Mesodermal cell (in vitro differentiated cells): ENCODE measurements around the gene FHL1.
"Not testable (repeated sequence)": the region's sequence is repeated elsewhere in the genome, so short reads cannot be mapped to it uniquely, and the experiment has no call there.

ENCODE experiments used
- H3K27ac ChIP-seq: 2 replicates; pipeline ENCODE4 v1.7.0; 2013; ENCODE audit warnings: mild to moderate bottlenecking, low read depth, low read length, moderate library complexity; ENCODE audit not compliant: severe bottlenecking
- H3K36me3 ChIP-seq: 2 replicates; pipeline ENCODE4 v1.7.1; 2013; ENCODE audit warnings: mild to moderate bottlenecking, low read length, moderate library complexity; ENCODE audit not compliant: control insufficient read depth, insufficient read depth
- H3K4me1 ChIP-seq: one replicate; pipeline ENCODE4 v1.7.1; 2013; ENCODE audit warnings: mild to moderate bottlenecking, low read length; ENCODE audit not compliant: insufficient read depth, control insufficient read depth, poor library complexity, severe bottlenecking
- H3K4me3 ChIP-seq: 2 replicates; pipeline ENCODE4 v1.7.0; 2013; ENCODE audit warnings: low read length, control low read depth, mild to moderate bottlenecking; ENCODE audit not compliant: insufficient read depth, poor library complexity, severe bottlenecking; ENCODE audit errors: extremely low read depth
- H3K9me3 ChIP-seq: 2 replicates; pipeline ENCODE4 v1.7.1; 2013; ENCODE audit warnings: mild to moderate bottlenecking, low read length, moderate library complexity; ENCODE audit not compliant: control insufficient read depth
- whole genome bisulfite sequencing, 2 experiments: methylation state at CpG; one replicate each; pipeline ENCODE4 v1.1.5; 2013; ENCODE audit warnings: missing lambda C conversion rate in 2 of 2; ENCODE audit not compliant: insufficient coverage in 2 of 2; 5-methylcytosine and 5-hydroxymethylcytosine counted together

Gene FHL1

DNA sequence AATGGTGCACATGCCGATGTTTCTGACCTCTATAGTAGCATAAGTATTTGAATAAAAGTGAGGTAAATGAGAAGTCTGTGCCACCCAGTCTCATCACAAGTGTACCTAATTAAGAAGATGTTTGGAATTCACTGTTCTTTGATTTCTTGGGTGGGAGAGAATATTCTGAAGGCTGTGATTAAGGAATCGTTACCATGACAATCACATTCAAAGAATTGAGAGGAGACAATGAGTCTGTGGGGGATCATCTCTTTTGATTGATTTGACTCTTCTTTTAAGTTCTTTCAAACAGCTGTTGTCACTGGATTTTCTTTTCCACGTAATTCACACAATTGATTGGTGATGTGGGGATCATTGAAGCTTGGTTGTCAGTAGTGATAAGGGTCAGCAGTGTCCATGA lies 18.1 kb downstream of the FHL1 start:
- 100% methylated on average over 1 of the region's 3 CpGs; no CpG with 5 or more reads in 1 of the 2 experiments for WGBS, 2 experiments
- Histone ChIP-seq H3K4me1 (no peaks in the 10 kb centered on the region), H3K9me3 (no peaks in the 10 kb centered on the region), H3K36me3 (no peaks in the 10 kb centered on the region), H3K4me3 (no peak overlapping the region), H3K27ac (no peak overlapping the region)

DNA sequence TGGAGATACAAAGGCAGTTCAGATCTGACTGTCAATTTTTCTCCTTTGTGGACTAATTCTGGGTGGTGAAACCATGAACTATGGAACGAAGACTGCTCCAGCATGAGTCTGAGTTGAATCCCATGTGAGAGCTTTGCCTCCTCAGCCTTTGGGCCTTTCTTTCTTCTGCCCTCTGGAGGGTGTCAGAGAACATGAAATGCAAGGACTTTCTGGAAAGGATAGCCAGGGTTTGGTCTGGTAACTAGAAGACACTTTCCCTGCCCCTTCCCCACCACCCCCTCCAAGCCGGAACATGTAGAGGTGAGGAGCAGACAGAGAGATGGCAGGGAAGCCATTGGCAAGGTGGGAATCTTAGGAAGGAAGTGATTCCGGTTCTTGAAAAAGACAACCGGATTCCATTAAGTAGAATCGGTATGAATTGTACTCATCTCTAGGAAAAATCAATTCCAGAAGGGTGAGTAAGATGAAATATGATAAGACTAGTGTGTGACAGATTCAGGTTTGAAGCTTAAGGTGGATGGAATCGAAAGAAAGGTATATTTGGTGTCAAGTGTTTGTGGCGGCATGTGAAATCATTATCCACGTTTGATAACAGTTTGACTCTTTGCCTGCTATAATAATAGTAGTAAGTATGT lies 19.0 kb downstream of the FHL1 start:
- Histone ChIP-seq H3K4me3 (no peak overlapping the region), H3K9me3 (no peaks in the 10 kb centered on the region), H3K4me1 (no peaks in the 10 kb centered on the region), H3K27ac (no peak overlapping the region), H3K36me3 (no peaks in the 10 kb centered on the region)
- WGBS, 2 experiments: 85 to 100% methylated on average over 2 to 4 of the region's 8 CpGs

DNA sequence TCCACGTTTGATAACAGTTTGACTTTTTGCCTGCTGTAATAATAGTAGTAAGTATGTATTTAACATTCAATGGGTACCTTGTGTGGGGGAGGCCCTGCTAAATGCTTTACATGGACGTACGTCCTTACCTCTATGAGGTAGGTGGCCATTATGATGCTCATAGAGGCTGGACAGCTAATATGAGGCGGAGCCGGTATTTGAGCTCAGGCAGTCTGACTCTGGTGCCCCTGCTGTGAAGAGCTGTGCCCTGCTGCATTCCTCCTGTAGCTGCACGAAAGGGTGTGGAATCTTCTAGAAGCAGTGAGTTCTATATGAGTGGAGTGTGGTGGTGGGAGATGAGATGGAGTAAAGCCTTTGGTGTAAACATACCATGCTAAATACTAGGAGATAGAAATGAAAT lies 20.7 kb downstream of the FHL1 start:
- WGBS, 2 experiments: 60 to 77% methylated on average over 1 to 5 of the region's 6 CpGs
- H3K9me3 ChIP-seq, H3K4me1 ChIP-seq, H3K36me3 ChIP-seq, H3K27ac ChIP-seq, H3K4me3 ChIP-seq: not testable (repeated sequence)

DNA sequence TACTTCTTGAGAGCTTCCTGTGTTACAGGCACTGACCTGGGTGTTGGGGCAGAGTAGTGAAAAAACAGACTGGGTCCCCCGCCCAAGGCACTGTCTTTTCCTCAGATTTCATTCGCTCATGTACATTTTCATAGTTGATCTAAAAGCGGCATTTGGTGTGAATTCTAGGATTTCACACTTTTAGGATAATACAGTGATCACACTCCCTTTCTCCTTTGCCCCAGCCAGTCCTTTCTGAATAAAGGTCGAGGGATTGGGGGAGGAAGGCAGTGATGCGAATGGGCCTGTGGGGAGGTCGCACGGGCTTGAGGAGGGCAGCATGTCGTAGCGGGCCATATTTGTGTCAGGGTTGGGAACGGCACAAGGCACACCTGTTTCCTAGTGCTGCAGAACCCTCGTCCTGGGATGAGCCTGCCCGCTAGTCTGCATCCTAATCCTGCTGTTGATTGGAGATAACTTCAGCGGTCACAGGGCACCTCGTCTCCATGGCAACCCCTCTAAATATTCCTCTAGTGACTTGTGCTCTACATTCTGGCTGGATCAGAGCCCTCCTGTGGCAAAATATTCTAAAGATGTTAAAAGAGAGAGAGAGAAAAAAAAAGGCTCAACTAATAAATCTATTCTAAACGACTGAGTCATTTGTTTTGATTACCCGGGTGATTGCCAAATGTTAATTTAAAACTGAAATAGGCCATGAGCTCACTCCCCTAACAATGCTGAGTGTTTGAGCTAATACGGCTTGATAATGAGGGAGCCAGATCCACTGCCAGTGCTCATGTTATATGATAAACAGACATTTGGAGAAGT lies 21.8 kb downstream of the FHL1 start:
- no peaks in the 10 kb centered on the region for H3K36me3 ChIP-seq
- peak overlapping the region; percentile 53 for H3K27ac ChIP-seq
- H3K9me3 ChIP-seq: no peaks in the 10 kb centered on the region
- WGBS, 2 experiments: 0% methylated on average over 2 of the region's 17 CpGs; no CpG with 5 or more reads in 1 of the 2 experiments
- no peak overlapping the region for H3K4me3 ChIP-seq
- no peaks in the 10 kb centered on the region for H3K4me1 ChIP-seq

DNA sequence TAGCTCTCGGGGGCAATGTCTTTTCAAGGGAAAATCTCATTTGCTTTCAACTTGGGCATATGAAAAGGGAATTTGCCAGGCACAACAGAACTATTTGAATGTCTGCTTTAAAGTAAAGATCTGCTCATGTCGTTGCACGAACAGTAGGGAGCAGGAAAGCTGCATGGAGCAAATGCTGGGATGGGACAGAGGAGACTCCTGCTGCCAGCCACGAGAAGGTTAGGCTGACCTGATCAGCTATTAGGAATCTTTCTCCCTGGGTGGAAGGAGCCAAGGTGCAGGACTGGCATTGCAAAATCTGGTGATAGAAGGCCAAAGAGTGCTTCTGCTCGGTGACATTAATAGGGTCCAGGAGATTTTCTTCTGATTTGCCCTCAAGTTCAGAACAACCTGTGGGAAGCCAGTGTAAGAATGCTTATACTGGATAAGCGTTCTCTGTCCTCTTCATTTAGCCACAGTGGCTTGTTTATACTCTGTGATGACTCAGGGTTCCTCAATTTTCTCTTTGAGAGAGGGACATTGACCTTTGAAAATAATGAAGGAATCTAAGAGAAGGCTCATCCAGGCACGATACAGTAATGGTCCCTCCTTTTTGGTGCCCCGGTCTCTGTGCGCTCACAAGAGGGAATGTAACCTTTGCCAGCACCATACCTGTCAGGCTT lies 22.9 kb downstream of the FHL1 start:
- Histone ChIP-seq H3K4me3 (no peak overlapping the region), H3K9me3 (no peaks in the 10 kb centered on the region), H3K36me3 (no peaks in the 10 kb centered on the region), H3K4me1 (no peaks in the 10 kb centered on the region), H3K27ac (peak overlapping the region; percentile 53)
- 46 to 65% methylated on average over 4 to 5 of the region's 9 CpGs for WGBS, 2 experiments

DNA sequence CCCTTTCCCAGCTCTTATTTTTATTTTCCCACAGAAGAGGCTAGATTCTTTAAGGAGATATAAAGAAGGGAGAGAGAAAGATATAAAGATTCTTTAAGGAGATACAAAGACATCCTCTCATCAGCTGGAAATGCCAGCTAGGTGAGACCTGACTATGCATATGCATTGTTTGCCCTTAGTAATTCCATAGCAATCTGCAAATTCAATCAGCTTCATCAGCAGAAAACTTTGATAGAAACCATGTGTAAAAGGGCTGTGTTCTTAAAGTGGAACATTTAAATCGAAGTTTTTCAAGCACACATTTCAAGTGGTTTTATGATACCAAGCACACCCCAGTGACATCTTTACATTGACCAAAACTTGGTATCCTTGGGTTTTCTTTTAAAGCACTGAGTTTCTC lies 24.1 kb downstream of the FHL1 start:
- Histone ChIP-seq H3K27ac (no peak overlapping the region), H3K9me3 (no peaks in the 10 kb centered on the region), H3K4me1 (no peaks in the 10 kb centered on the region), H3K36me3 (no peaks in the 10 kb centered on the region), H3K4me3 (no peak overlapping the region)
- 100% methylated on average over 1 of the region's 1 CpG; no CpG with 5 or more reads in 1 of the 2 experiments for WGBS, 2 experiments

DNA sequence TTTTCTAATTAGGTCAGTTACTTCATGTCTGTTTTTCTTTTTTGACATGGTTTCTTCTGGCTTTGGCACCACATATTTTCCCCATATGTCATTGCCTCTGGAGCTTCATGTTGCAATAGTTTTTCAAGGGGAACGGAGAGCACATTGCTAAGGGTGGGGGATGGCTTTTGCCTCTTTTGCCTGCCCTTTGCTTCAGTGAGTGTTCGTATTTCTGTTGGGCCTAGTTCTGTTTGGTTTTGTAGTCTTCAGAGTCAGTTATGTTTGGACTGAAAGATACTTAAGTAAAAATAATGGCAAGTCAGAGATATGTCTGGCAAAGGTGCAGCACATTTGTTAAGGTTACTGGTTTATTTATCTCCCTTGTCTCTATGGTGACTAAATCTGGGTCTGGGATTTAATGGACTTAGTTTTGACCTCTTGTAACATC lies 29.1 kb downstream of the FHL1 start:
- WGBS, 2 experiments: no CpG with 5 or more reads among the region's 2 CpGs
- Histone ChIP-seq H3K27ac (no peak overlapping the region), H3K4me1 (no peaks in the 10 kb centered on the region), H3K36me3 (no peaks in the 10 kb centered on the region), H3K9me3 (no peaks in the 10 kb centered on the region), H3K4me3 (no peak overlapping the region)

DNA sequence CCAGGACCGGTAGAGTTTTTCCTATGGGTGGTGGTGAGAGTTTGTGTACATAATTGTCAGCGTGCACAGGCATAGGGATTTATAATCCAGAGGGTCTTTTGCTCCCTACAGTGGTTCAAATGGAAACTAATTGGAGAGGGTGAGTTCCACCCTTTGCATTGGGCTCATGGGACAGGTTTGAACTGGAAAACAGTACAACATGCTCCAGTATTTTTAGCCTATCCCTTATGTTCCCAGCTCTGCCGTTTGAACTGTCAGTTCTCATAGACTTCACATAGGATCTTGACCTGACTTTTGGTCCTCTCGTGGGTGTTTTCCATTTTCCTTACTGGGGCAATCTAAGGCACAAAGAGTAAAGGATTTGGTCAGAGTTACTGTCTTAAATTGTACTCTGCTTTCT lies 31.8 kb downstream of the FHL1 start:
- H3K36me3 ChIP-seq: no peaks in the 10 kb centered on the region
- WGBS, 2 experiments: 80% methylated on average over 1 of the region's 4 CpGs; no CpG with 5 or more reads in 1 of the 2 experiments
- no peak overlapping the region for H3K27ac ChIP-seq
- H3K4me3 ChIP-seq: no peak overlapping the region
- H3K4me1 ChIP-seq: no peaks in the 10 kb centered on the region
- H3K9me3 ChIP-seq: no peaks in the 10 kb centered on the region

DNA sequence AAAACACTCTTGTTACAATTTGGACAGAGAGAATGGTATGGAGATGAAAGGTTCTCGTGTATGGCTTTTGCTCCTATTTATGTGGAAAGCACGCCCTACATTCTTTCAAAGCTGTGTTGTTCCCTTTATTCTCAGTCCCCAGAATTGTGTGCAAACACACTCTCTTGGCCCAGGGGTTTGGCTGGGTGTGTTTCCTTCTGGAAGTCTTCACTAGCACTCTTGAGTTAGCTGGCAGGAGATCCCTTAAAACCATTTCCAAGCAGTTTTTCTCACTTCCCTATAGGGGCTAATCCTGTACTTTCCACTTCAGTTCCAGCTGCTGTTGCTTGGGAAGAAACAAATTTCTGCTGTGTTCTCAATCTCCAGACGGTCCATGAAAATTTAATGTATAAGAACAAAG lies 35.1 kb downstream of the FHL1 start:
- H3K4me3 ChIP-seq: no peak overlapping the region
- H3K9me3 ChIP-seq: no peaks in the 10 kb centered on the region
- no peaks in the 10 kb centered on the region for H3K4me1 ChIP-seq
- no peak overlapping the region for H3K27ac ChIP-seq
- no peaks in the 10 kb centered on the region for H3K36me3 ChIP-seq
- 80% methylated on average over 1 of the region's 3 CpGs; no CpG with 5 or more reads in 1 of the 2 experiments for WGBS, 2 experiments

DNA sequence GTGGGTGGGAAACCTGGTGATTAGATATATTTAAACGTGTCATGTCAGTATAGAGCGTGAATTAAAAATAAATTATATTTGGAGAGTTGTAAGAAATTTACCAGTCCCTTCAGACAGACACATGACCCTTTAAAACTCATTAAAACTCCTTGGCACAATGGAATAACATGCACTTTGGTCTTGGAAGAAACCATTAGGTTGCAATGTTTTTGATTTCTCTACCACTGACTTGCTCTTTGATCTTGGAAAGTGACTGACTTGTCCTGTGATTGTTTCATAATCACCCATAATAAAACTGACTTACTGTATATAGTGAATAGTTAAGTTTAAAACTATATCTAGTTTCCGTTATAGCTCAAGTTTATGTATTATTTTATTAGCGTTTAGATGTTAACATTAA lies 35.8 kb downstream of the FHL1 start:
- Histone ChIP-seq H3K36me3 (no peaks in the 10 kb centered on the region), H3K27ac (no peak overlapping the region), H3K9me3 (no peaks in the 10 kb centered on the region), H3K4me3 (no peak overlapping the region), H3K4me1 (no peaks in the 10 kb centered on the region)
- WGBS, 2 experiments: no CpG with 5 or more reads among the region's 4 CpGs
